Central memory CD8-positive, alpha-beta T cell (primary cell): ENCODE data around the gene PFKFB4.

Source experiments
- ATAC-seq: fragments of 150-1000 bp; cut with Tn5 transposase; replicated peaks from 2 replicates; pipeline ENCODE4 v1.10.0; 2022; ENCODE audit warnings: mild to moderate bottlenecking, moderate FRiP score, moderate number of reproducible peaks; ENCODE audit not compliant: poor library complexity, severe bottlenecking; ENCODE audit errors: extremely low read depth
- DNase-seq, 2 donors: peaks; one replicate each; pipeline ENCODE4 v3.0.0; 2021; ENCODE audit warnings: low spot score in 2 of 2
- H3K27ac Mint-ChIP-seq: one replicate; pipeline ENCODE4 v1.8.0; 2022; ENCODE audit warnings: low read depth, mild to moderate bottlenecking, moderate library complexity, mixed read lengths
- H3K27me3 Mint-ChIP-seq: one replicate; pipeline ENCODE4 v1.8.0; 2022; ENCODE audit warnings: mixed read lengths
- H3K36me3 Mint-ChIP-seq: one replicate; pipeline ENCODE4 v1.8.0; 2022; ENCODE audit warnings: mild to moderate bottlenecking, moderate library complexity, mixed read lengths; ENCODE audit not compliant: insufficient read depth
- H3K4me1 Mint-ChIP-seq: one replicate; pipeline ENCODE4 v1.8.0; 2022; ENCODE audit warnings: mixed read lengths
- H3K4me3 Mint-ChIP-seq: one replicate; pipeline ENCODE4 v1.8.0; 2022; ENCODE audit warnings: mild to moderate bottlenecking, moderate library complexity, mixed read lengths
- H3K9me3 Mint-ChIP-seq: one replicate; pipeline ENCODE4 v1.8.0; 2022; ENCODE audit warnings: mixed read lengths

PFKFB4 gene

DNA sequence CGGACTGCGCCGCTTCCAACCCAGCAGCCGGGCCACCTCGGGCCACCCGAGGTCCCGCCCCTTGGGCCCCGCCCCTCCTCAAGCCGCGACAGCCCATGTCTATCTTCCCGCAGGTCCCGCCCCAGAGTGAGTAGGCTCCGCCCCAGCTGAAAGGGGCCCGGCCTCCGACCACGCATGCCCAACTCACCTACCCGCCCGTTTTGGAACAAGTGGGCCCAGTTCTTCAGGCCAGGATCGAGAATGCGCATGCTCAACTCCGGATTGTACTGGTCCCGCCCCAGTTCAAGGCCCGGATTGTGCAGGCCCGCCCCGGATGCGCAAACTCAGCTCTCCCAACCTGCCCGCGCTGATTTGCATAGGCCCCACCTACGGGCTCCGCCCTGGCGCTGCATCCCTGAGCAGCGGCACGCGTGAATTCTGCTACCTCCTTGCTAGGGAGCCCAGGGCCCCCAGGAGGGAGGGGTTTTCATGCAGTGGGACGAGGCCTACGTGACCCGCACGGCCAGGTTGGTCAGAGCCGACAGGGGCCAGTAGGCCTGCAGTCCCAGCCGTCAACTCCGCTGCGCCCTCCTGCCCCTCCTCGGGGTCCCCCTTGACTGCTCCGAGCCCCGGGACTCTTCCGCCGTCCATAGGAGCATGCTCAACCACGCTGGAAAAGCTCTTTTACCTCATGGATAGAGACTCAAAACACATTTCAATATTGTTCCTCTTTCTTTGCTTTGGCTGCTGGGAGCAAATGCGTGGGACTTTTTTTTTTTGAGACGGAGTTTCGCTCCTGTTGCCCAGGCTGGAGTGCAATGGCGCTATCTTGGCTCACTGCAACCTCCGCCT lies at the start of gene PFKFB4:
Gene PFKFB4, minus strand, starts transcription at position 8 of the 831 bp plus-strand sequence. CDS start 26 bp downstream, outside the sequence.
- H3K27ac Mint-ChIP-seq, result peak within 1 kb of the TSS; percentile 88
- H3K27me3 Mint-ChIP-seq, result peaks cover 10% of the 10 kb centered on the region
- peak within 1 kb of the TSS; percentile 87 for H3K4me3 Mint-ChIP-seq
- ATAC-seq (peak; percentile 92), DNase-seq (peak; percentile 99 to 100)
- peaks cover 8% of the 10 kb centered on the region for H3K36me3 Mint-ChIP-seq
- H3K9me3 Mint-ChIP-seq, result no peaks in the 10 kb centered on the region
- H3K4me1 Mint-ChIP-seq, result peaks cover 32% of the 10 kb centered on the region

DNA sequence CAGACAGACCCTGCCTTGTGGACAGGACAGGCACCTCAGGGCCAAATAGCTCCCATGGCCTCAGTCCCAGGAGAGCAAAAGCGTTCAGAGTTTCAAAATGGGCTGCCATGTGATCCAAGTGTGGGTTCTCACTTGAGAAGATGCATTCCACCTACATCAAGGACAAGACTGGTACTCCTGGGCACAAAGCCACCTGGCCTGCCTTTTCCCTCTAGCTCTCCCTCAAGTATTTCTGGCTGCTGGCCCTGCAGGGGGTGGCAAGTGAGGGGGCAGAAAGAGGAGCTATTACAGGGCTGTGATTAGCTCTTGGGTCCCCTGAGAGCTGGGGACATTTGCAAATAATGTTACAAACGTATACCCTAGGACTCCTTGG lies 45.0 kb upstream of the PFKFB4 start:
- no peaks in the 10 kb centered on the region for H3K9me3 Mint-ChIP-seq
- ATAC-seq, result no peak
- DNase-seq, result no peak
- H3K4me1 Mint-ChIP-seq, result peaks cover 7% of the 10 kb centered on the region
- H3K4me3 Mint-ChIP-seq, result no peak overlapping the region
- H3K27me3 Mint-ChIP-seq, result no peaks in the 10 kb centered on the region
- H3K36me3 Mint-ChIP-seq, result peaks cover 49% of the 10 kb centered on the region
- no peak overlapping the region for H3K27ac Mint-ChIP-seq

DNA sequence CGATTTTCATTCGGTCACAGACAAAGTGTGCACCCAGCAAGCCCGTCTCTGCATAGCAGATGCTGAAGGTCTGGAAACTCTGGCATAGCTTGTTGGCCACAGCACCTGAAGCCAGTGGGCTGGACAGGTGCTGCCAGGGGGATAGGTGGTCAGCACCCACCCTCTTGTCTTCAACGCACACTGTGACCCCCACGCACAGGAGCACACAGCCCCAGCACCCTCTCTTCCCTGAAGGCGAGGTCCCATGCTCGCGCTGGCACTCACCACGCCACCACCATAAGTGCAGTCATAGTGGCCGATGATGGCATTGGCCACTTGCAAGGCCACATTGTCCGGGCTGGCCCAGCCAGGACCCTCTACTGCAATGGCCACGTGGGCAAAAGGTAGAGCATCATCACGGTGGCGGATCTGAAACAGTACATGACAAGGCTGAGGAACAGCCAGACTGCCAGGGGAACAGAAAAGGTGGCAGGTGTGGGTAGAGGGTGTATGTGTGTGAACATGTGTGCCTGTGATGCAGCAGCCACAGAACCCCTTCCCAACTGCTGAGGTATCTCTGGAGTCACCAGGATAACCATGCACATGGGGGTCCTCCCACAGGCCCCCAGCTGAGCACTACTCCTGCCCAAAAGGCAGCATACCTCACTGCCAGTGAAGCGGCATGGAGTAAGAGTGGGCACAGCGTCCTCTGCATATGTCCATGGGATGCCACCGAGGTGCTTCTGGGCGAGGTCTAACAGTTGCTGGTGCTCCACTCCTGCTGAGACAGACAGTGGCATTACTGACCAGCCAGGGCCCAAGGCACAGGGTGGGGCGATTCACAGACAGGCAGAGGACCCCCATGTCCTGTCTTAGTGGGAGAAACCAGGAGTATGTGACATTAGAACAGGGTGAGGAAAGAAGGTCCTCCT lies 44.4 kb upstream of the PFKFB4 start:
- Mint-ChIP-seq H3K9me3 (no peaks in the 10 kb centered on the region), H3K4me3 (no peak overlapping the region), H3K36me3 (peaks cover 44% of the 10 kb centered on the region), H3K27me3 (no peaks in the 10 kb centered on the region), H3K4me1 (peaks cover 7% of the 10 kb centered on the region), H3K27ac (no peak overlapping the region)
- DNase-seq (no peak), ATAC-seq (no peak)

- H3K4me3 Mint-ChIP-seq, result no peak overlapping the region
- ATAC-seq (no peak), DNase-seq (no peak)
- H3K36me3 Mint-ChIP-seq, result peaks cover 42% of the 10 kb centered on the region
- no peaks in the 10 kb centered on the region for H3K9me3 Mint-ChIP-seq
- H3K27me3 Mint-ChIP-seq, result peaks cover 1% of the 10 kb centered on the region
- H3K27ac Mint-ChIP-seq, result peak overlapping the region; percentile 29
- H3K4me1 Mint-ChIP-seq, result peaks cover 7% of the 10 kb centered on the region
Measured at GRCh38 chr3:48599509-48600285, 43.1 kb upstream of the PFKFB4 start.

DNA sequence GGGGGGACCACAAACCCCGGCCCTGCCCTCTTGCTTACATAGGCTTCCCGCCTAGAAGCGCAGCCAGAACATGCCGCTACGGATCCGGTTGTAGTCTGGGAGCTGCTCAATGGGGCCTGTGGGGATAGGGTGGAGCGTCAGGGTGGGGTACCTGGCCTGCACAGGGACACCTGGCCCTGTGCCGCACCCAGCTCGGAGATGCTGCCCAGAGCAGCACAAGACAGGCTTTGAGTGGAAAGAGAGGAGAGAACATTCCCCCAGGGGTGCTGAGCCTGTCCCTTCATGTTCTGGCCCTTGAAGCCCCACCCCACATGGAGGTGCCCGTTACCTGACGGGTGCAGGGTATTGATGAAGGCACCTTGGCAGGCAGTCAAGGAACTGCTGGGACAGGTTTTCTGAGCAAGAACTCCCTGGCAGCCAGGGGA lies 42.5 kb upstream of the PFKFB4 start:
- ATAC-seq, result no peak
- peaks cover 8% of the 10 kb centered on the region for H3K27me3 Mint-ChIP-seq
- H3K27ac Mint-ChIP-seq, result peak overlapping the region; percentile 29
- no peaks in the 10 kb centered on the region for H3K9me3 Mint-ChIP-seq
- DNase-seq, result no peak
- H3K36me3 Mint-ChIP-seq, result peaks cover 37% of the 10 kb centered on the region
- peaks cover 11% of the 10 kb centered on the region for H3K4me1 Mint-ChIP-seq
- no peak overlapping the region for H3K4me3 Mint-ChIP-seq

DNA sequence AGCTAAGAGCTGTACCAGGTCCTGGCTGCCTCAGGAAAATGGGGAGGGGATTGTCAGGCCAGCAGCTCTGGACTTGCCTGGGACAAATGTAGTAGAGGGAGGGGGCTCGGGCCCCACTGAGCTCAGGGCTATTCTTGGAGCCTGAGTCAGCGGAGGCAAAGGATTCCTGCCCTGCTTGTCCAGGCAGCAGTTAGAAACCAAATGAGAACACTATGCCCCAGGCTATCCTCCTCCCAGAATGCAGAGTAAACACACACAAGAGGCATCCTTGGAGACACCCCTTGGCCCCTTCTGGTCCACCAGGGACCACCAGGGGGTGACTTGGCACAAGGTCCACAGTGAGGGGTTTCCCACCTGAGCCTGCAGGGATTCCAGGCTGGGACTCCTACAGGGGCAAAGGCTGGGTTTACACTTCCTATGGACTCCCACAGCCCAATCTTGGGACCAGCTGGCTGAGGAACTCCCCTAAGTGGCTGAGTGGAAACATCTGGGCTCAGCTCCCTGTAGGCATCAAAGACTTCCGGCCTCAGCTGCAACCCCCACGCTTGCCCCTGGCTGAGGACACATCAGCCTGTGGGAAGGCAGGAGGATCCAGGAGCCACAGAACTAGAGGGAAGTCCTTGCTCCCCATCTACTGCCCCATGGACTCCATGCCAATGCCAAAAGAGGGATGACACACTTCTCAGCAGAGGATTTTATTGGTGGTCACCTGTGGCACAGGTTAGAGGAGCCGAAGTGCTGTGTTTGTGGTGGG lies 41.9 kb upstream of the PFKFB4 start:
- peaks cover 11% of the 10 kb centered on the region for H3K4me1 Mint-ChIP-seq
- H3K27ac Mint-ChIP-seq, result peak overlapping the region; percentile 29
- H3K36me3 Mint-ChIP-seq, result peaks cover 31% of the 10 kb centered on the region
- ATAC-seq, result no peak
- H3K4me3 Mint-ChIP-seq, result no peak overlapping the region
- DNase-seq, result no peak
- H3K27me3 Mint-ChIP-seq, result peaks cover 13% of the 10 kb centered on the region
- H3K9me3 Mint-ChIP-seq, result no peaks in the 10 kb centered on the region

- Mint-ChIP-seq H3K27me3 (peaks cover 24% of the 10 kb centered on the region), H3K36me3 (peaks cover 23% of the 10 kb centered on the region), H3K4me1 (peaks cover 4% of the 10 kb centered on the region), H3K4me3 (no peak overlapping the region), H3K27ac (no peak overlapping the region), H3K9me3 (no peaks in the 10 kb centered on the region)
- ATAC-seq (no peak), DNase-seq (no peak)
Measured at GRCh38 chr3:48597408-48597800, 40.8 kb upstream of the PFKFB4 start.

DNA sequence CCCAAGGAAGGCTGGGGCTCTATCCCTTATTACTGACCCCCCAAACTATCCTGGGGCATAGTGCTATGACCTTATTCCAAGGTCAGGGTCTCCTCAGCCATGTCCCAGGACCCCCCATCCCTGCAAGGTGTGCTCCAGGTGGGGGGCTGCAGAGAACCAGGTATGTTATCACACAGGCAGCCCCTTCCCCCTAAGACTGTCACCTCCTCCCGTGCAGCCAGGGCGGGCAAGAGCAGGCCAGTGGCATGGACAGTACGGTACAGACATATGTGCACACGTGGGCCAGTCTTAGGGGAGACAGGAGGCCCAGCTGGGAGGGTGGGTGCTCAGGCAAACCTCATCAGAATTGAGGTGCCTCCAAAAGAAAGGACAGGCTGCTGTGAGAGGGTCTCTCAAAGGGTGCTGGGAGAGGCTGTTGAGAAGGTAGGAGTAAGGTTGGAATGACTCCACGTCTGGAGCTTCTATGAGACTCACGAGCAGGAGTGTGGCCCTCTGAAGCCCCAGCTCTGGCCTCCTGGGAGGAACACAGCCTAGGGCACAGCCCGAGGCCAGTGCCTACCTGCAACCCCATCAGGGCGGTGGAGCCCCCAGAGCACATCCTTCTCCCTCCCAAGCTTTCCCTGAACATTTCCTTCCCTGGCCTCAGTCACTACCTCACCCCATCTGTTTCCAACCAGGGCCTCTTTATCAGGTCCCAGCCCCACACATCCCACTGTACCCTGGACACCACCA lies 40.2 kb upstream of the PFKFB4 start:
- peaks cover 19% of the 10 kb centered on the region for H3K36me3 Mint-ChIP-seq

DNA sequence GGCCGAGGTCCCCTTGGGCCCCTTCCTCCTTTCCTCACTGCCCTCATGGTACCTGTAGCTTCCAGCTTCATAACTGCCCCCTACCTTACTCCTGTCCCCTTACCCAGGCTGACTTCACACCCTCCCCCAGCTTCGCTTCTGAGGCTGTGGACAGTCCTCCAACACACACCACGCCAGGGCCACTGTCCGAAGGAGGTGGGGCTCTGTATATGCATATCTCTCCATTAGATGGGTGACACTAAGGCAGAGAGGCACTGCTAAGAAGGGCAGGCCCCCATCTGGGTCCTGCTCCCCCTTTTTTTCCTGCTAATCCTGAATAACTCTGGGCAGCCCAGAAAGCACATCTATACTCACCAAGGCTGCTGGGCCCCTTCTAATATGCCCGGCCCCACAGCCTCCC lies 39.6 kb upstream of the PFKFB4 start:
- peaks cover 28% of the 10 kb centered on the region for H3K27me3 Mint-ChIP-seq
- ATAC-seq (no peak), DNase-seq (no peak)
- no peak overlapping the region for H3K4me3 Mint-ChIP-seq
- peaks cover 4% of the 10 kb centered on the region for H3K4me1 Mint-ChIP-seq
- H3K36me3 Mint-ChIP-seq, result peaks cover 15% of the 10 kb centered on the region
- no peaks in the 10 kb centered on the region for H3K9me3 Mint-ChIP-seq
- H3K27ac Mint-ChIP-seq, result peak overlapping the region; percentile 7

More for the DNA sequence above, 40.2 kb upstream of the PFKFB4 start:
- ATAC-seq (no peak), DNase-seq (no peak)
- H3K4me3 Mint-ChIP-seq, result no peak overlapping the region
- H3K9me3 Mint-ChIP-seq, result no peaks in the 10 kb centered on the region
- H3K27ac Mint-ChIP-seq, result peak overlapping the region; percentile 7
- H3K4me1 Mint-ChIP-seq, result peaks cover 4% of the 10 kb centered on the region
- H3K27me3 Mint-ChIP-seq, result peaks cover 25% of the 10 kb centered on the region

DNA sequence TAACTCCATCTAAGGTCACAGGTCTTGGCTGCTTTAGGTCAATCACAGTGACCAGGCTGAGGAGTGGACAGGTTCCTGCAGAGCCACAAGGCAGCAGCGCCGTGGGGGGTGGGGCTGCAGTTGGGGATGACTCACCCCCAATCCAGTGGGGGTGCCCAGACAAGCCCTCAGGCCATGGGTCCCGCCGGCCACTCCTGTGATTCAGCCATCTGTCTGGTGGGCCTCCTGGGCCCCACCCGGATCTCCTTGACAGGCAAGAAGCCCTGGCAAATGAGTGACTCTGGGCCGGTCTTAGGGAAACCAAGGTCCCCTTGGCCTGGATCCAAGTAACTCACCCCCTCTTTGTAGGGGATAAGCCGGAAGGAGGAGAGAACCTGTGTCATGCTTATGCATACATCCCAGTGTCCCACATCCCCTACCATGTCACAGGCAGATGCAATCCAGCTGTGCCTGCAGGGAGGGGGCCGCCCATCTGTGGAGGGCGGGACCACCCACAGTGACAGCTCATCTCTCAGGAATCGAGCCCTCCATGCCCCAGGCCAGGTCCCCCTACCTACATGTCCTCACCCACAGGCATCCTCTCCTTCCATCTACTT lies 39.0 kb upstream of the PFKFB4 start:
- H3K4me3 Mint-ChIP-seq, result no peak overlapping the region
- no peaks in the 10 kb centered on the region for H3K9me3 Mint-ChIP-seq
- peaks cover 11% of the 10 kb centered on the region for H3K36me3 Mint-ChIP-seq
- ATAC-seq (no peak), DNase-seq (no peak)
- peaks cover 34% of the 10 kb centered on the region for H3K27me3 Mint-ChIP-seq
- peaks cover 4% of the 10 kb centered on the region for H3K4me1 Mint-ChIP-seq
- H3K27ac Mint-ChIP-seq, result peak overlapping the region; percentile 7

- ATAC-seq, result no peak
- H3K4me3 Mint-ChIP-seq, result peak within 1 kb of the TSS; percentile 52
- H3K27me3 Mint-ChIP-seq, result peaks cover 39% of the 10 kb centered on the region
- DNase-seq, result no peak
- peaks cover 10% of the 10 kb centered on the region for H3K36me3 Mint-ChIP-seq
- H3K9me3 Mint-ChIP-seq, result no peaks in the 10 kb centered on the region
- peak within 1 kb of the TSS; percentile 7 for H3K27ac Mint-ChIP-seq
- peaks cover 4% of the 10 kb centered on the region for H3K4me1 Mint-ChIP-seq
Measured at GRCh38 chr3:48595075-48595525, 38.5 kb upstream of the PFKFB4 start, which contains the start of gene COL7A1. Gene COL7A1 (minus strand): TSS chr3:48595329. CDS start chr3:48595159, 170 bp downstream.
